ACC112 (cell line): ENCODE results near the gene ST3GAL4.
A peak's percentile ranks its signal among the peaks of the same experiment; 100 is the strongest.

ENCODE experiments used
- H2AFZ ChIP-seq: fragments of 200-600 bp; sonication (generic); one replicate; pipeline ENCODE4 v1.6.0; 2017; ENCODE audit warnings: antibody characterized with exemption, low read length; ENCODE audit not compliant: unreplicated experiment
- H3K27ac ChIP-seq: fragments of 200-600 bp; sonication (generic); 2 replicates; pipeline ENCODE4 v1.5.1; 2014; ENCODE audit warnings: low read depth, mild to moderate bottlenecking, antibody characterized with exemption, low read length, moderate library complexity
- H3K27me3 ChIP-seq: fragments of 200-600 bp; sonication (generic); 2 replicates; pipeline ENCODE4 v1.6.1; 2014; ENCODE audit warnings: mild to moderate bottlenecking, antibody characterized with exemption, low read length, moderate library complexity, mixed read lengths; ENCODE audit not compliant: insufficient read depth
- H3K36me3 ChIP-seq: fragments of 200-600 bp; sonication (generic); 2 replicates; pipeline ENCODE4 v1.6.1; 2016; ENCODE audit warnings: mild to moderate bottlenecking, antibody characterized with exemption, low read length, moderate library complexity, mixed read lengths; ENCODE audit not compliant: insufficient read depth
- H3K4me1 ChIP-seq: fragments of 200-600 bp; sonication (generic); one replicate; pipeline ENCODE4 v1.6.1; 2016; ENCODE audit warnings: low read length, mixed read lengths; ENCODE audit not compliant: insufficient read depth, unreplicated experiment, control insufficient read depth
- H3K4me3 ChIP-seq: fragments of 200-600 bp; sonication (generic); 2 replicates; pipeline ENCODE4 v1.5.1; 2014; ENCODE audit warnings: mild to moderate bottlenecking, low read depth, low read length
- H3K79me2 ChIP-seq: fragments of 200-600 bp; sonication (generic); one replicate; pipeline ENCODE4 v1.6.0; 2016; ENCODE audit warnings: low read length; ENCODE audit not compliant: control insufficient read depth, unreplicated experiment, insufficient read depth

The ST3GAL4 gene

DNA sequence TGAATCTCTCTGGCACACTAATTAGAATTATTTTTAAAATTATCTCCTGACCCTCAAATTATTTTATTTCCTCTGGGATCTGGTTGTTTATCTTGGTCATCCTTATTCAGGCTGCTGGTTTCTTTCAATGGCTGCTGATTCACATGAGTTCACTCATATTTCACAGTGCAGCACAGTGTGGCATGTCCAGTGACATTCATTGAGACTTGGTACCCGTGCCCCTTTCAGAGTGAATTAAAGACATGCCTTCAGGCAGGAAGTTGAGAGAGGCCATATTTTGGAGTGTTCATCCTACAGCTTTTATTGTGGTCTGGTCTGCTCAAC lies 38.1 kb upstream of the ST3GAL4 start:
- Histone ChIP-seq H3K27ac (peak overlapping the region; percentile 60), H2AFZ (peak overlapping the region; percentile 89), H3K4me1 (peaks cover 23% of the 10 kb centered on the region)

DNA sequence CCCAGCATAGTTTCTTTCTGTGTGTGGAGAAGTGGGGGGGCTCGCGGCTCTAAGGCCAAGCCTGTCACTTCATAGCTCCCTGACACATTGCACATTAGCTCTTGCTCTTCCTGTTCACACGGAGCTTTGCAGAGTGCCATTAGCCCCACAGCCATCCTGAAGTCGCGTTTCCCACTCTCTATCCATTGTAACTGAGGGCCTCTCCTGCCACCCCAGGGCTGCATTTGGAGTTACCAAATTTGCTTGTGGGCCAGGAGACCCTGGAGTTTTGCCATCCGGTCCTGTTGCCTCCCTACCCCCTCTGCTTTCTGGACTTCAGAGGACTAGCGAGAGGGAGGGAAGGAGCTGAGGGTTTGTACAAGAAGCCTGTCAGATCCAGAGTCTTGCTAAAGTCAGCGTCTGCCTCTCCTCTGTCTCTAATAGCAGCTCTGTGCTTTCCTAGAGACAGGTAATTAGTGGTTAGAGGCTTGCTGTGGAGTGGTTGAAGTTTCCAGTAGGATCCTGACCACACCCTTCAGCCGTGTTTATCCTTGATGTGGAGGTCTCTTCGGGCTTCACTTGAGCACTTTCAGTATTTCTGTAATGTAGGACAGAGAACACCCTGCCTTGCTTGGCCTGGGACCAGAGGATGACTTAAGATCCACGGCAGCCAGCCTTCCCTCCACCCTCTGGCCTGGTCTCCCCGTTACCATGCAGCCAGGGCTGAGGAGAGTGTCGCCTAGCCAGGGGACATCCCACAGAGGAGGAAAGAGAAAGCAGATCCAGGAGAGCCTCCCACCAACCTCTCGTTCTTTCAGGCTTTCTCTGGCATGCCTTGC lies 37.5 kb upstream of the ST3GAL4 start:
- Histone ChIP-seq H3K27me3 (no peaks in the 10 kb centered on the region), H3K79me2 (peaks cover 4% of the 10 kb centered on the region), H3K4me1 (peaks cover 23% of the 10 kb centered on the region), H3K27ac (peak overlapping the region; percentile 60), H2AFZ (peak overlapping the region; percentile 89), H3K4me3 (peak overlapping the region; percentile 64), H3K36me3 (0 out of 2 replicates have a peak, but pooled peaks cover 3% of the 10 kb centered on the region)

More for the DNA sequence above, 38.1 kb upstream of the ST3GAL4 start:
- Histone ChIP-seq H3K36me3 (0 out of 2 replicates have a peak, but pooled peaks cover 3% of the 10 kb centered on the region), H3K27me3 (no peaks in the 10 kb centered on the region), H3K79me2 (peaks cover 4% of the 10 kb centered on the region), H3K4me3 (peak overlapping the region; percentile 64; the same call in 1 of the 2 replicates)

DNA sequence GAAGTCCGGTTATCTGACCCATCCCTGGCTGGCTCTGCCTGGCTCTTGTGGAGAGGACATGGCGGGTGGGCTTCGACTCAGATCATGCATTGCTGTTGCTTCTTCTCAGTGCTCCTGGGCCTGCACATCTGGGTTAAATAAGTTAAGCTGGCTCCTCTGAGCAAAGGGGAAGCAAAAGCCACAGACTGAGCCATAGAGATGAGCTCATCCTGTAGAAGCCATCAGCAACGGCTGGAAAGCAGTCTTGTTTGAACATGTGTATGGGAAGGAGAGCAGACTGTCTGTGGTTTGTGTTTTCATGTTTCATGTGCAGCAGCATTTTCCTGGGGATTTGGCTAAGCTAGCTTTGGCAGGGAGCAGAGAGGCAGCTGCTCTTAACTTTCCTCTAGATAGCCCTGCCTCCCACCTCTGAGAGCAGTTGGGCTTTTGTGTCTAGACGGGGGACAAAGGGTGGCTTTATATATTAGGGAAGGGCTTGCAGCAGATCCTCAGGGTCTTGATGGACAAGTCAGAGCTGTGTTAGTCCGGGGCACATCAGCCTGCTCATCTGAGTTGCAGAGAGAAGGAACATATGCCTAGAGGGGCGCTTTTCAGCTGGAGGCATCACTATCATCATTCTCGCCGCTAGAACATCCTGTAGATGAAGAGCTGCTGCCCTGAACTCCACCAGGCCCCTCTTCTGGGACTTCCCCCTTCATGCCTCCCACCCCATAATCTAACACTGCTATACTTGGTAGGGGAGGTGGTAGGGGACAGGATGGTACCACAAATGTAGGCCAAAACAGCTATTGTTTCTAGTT lies 36.7 kb upstream of the ST3GAL4 start:
- Histone ChIP-seq H3K36me3 (0 out of 2 replicates have a peak, but pooled peaks cover 3% of the 10 kb centered on the region), H3K27ac (peak overlapping the region; percentile 60), H3K79me2 (peaks cover 4% of the 10 kb centered on the region), H3K27me3 (no peaks in the 10 kb centered on the region), H2AFZ (peak overlapping the region; percentile 5), H3K4me3 (peak overlapping the region; percentile 64), H3K4me1 (peaks cover 23% of the 10 kb centered on the region)

DNA sequence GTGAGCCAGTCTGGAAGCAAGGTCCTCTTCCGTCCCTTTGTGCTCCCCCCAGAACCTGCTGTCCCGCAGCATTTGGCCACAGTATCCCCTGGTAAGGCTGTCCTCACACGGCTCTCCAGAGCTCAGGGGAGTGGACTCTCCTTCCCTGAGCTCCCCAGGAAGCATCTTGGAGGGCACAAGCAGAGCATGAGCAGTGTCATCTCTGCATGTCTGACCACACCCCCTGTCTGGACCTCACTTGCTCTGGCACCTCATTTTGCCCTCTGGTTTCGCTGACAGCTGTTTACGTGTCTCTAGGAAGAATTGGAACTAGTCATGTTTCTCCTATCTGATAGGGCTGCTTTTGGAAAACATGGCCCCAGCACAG lies 36.1 kb upstream of the ST3GAL4 start:
- peaks cover 4% of the 10 kb centered on the region for H3K79me2 ChIP-seq
- no peaks in the 10 kb centered on the region for H3K27me3 ChIP-seq
- H3K36me3 ChIP-seq = no peaks in the 10 kb centered on the region
- H3K27ac ChIP-seq = no peak overlapping the region
- peaks cover 23% of the 10 kb centered on the region for H3K4me1 ChIP-seq
- H3K4me3 ChIP-seq = no peak overlapping the region
- H2AFZ ChIP-seq = no peak overlapping the region

DNA sequence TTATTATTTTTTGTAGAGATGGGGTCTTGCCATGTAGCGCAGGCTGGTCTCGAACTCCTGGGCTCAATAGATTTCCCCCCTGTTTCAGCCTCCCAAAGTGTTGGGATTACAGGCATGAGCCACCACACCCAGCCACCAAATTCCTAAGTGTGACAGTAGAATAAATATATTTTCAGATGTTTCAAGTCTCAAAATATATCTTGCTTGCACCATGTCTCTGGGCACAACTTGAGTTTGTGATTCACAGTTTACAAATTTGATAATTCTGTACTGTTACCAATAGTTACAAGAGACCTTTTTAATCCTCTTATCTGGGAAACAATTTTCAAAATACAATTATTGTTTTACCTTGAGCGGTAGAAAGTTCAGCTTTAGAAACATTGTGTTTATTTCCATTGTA lies 32.5 kb upstream of the ST3GAL4 start:
- Histone ChIP-seq H3K27me3 (no peaks in the 10 kb centered on the region), H3K27ac (no peak overlapping the region), H2AFZ (no peak overlapping the region), H3K4me3 (no peak overlapping the region), H3K4me1 (peaks cover 14% of the 10 kb centered on the region), H3K36me3 (no peaks in the 10 kb centered on the region), H3K79me2 (peaks cover 4% of the 10 kb centered on the region)

DNA sequence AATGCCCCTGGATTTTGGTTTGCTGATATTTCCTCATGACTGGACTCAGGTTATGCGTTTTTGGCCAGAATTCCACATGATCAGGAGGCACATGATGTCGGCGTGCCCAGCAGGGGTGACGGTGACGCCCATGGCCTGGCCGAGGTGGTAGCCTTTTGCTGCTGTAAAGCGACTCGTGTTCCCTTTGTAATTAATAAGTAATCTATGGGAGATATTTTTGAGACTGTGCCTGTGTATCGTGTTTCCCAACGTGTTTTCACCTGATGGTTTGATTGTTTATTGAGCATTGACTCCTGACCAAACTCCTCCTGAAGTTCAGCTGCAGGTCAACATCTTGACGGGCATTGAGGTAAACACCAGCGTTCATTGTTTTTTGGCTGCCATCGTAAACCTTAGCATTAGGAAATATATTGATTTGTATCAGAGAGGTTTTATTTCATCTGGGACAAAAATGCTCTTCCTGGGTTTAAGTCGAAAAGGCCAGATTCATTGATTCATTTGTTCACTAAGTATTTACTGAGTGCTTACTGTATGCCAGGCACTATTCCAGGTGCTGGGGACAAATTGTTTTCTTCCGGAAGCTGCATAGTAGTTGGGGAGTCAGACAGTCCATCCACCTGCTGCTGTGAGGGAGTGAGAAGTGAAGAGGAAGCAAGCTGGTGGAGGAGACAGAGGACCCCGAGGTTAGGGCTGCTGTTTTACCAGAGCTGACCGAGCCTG lies 28.0 kb upstream of the ST3GAL4 start:
- H3K36me3 ChIP-seq = no peaks in the 10 kb centered on the region
- H3K4me3 ChIP-seq = no peak overlapping the region
- H3K27ac ChIP-seq = no peak overlapping the region
- H3K79me2 ChIP-seq = peaks cover 2% of the 10 kb centered on the region
- no peaks in the 10 kb centered on the region for H3K27me3 ChIP-seq
- H3K4me1 ChIP-seq = peaks cover 9% of the 10 kb centered on the region
- no peak overlapping the region for H2AFZ ChIP-seq

DNA sequence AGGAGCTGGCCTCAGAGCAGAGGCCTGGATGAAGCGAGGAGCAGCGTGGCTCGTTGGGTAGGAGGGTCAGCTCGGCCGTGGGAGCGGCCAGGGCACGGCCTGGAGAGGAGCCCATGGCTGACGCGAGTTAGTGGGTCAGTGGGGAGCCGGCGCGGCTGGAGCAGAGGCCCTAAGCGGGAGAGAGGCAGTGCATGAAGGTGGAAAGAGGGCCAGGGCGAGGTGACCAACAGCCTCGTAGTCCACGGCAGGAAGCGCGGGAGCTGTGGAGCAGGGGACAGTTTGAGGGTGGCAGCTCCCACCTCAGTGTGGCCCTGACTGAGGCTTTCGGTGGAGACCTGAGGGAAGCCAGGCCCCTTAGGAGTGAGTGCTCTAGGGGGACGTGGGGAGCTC lies 27.5 kb upstream of the ST3GAL4 start:
- no peaks in the 10 kb centered on the region for H3K27me3 ChIP-seq
- no peak overlapping the region for H3K4me3 ChIP-seq
- no peaks in the 10 kb centered on the region for H3K36me3 ChIP-seq
- H2AFZ ChIP-seq = no peak overlapping the region
- H3K4me1 ChIP-seq = peaks cover 15% of the 10 kb centered on the region
- H3K27ac ChIP-seq = no peak overlapping the region
- peaks cover 2% of the 10 kb centered on the region for H3K79me2 ChIP-seq

DNA sequence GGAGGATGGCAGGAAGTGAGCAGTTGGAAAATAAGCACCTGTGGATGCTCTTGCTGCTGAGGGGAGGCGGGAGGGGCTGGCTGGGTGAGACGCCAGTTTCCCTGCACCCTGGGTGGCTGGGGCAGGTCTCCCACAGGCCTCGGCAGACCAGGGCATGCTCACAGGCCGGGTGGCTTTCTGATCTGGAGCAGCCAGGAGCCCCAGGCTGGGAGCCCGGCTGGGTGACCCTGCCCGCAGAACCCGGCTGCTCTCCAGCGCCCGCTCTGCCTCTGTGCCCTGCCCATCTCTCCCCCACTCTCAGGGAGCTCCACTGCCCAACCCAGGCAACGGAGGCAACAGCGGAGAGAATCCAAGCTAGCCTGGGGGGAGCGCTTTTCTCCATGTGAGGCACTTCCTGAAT lies 27.0 kb upstream of the ST3GAL4 start:
- no peak overlapping the region for H2AFZ ChIP-seq
- H3K27me3 ChIP-seq = no peaks in the 10 kb centered on the region
- no peak overlapping the region for H3K4me3 ChIP-seq
- H3K27ac ChIP-seq = no peak overlapping the region
- H3K4me1 ChIP-seq = peaks cover 19% of the 10 kb centered on the region
- H3K79me2 ChIP-seq = peaks cover 2% of the 10 kb centered on the region
- H3K36me3 ChIP-seq = no peaks in the 10 kb centered on the region

DNA sequence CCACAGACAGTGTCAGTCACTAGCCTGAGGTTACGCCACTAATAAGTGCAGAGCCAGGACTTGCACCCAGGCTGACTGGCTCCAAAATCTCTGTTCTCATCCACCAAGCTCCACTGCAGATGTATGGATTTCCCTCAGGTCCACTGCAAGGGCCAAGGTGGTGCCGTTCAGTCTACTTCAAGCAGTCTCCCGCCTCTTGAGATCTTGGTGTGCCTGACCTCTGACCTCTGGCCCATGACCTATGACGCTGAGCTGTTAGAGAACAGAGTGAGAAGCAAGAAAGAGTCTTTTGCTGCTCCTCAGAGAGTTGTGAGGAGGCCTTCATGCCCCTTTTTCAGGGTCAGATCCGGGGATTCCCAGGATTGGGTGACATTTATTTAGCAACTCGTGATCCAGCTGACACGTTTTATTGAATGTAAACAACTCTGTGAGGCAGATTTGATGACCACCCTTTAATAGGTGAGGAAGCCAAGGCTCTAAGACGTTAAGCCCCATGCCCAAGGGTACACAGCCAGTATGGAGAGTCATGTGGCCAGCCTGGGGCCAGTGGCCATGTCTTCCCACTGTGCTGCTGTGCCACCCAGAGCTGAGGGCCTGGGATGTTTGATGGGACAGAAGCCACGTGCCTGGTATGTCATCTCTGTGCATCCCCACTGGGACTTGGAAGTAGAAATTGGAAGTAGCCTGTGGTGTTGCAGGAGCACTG lies 26.4 kb upstream of the ST3GAL4 start:
- Histone ChIP-seq H3K4me3 (no peak overlapping the region), H3K4me1 (peaks cover 19% of the 10 kb centered on the region), H3K79me2 (peaks cover 2% of the 10 kb centered on the region), H2AFZ (no peak overlapping the region), H3K27ac (no peak overlapping the region), H3K27me3 (no peaks in the 10 kb centered on the region), H3K36me3 (no peaks in the 10 kb centered on the region)

DNA sequence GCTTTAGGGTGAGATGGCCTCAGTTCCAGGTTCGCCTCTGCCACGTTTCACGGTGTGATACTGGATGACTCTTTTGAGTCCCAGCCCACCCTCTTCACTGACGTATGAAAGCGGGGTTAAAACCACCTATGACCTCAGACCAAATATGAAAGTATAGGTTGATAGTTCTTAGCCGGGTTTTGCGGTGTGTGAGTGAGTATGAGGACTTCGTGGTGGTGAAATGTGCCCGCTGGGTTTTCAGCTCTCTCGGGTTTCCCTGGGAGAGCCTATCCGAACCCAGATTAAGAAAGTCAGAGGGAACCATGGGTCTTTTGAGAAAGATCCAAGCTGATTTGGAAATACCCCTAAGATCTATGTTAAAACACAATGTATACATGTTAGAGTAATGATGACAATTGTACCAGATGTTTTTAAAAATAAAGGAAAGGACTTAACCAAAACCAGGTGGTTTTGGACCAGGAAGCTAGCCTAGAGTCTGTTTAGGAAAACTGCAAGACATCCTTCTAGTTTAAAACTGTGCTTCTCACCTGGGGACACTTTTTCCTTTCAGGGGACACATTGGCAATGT lies 25.8 kb upstream of the ST3GAL4 start:
- no peak overlapping the region for H3K4me3 ChIP-seq
- H3K27me3 ChIP-seq = no peaks in the 10 kb centered on the region
- H2AFZ ChIP-seq = no peak overlapping the region
- H3K36me3 ChIP-seq = no peaks in the 10 kb centered on the region
- peaks cover 2% of the 10 kb centered on the region for H3K79me2 ChIP-seq
- no peak overlapping the region for H3K27ac ChIP-seq
- peaks cover 23% of the 10 kb centered on the region for H3K4me1 ChIP-seq
